HEK293T (cell line): ENCODE measurements around the gene POLR1G.
A peak's percentile ranks its signal among the peaks of the same experiment; 100 is the strongest.

Experiments used
- CTCF ChIA-PET: fragments of 350-600 bp; formaldehyde crosslinking; extraction: SDS; loops from one replicate; lab custom pipeline; 2021; ENCODE audit warnings: antibody characterized with exemption, inconsistent platforms; lab: Yijun Ruan, JAX
- POLR2A ChIA-PET: fragments of 350-600 bp; formaldehyde crosslinking; extraction: SDS; loops from one replicate; lab custom pipeline; 2020; ENCODE audit warnings: antibody characterized with exemption, inconsistent platforms; lab: Yijun Ruan, JAX
- DNase-seq: peaks from one replicate; pipeline ENCODE4 v3.0.0; 2012; ENCODE audit warnings: mixed read lengths; ENCODE audit errors: extremely low spot score
- ARNT ChIP-seq: fragments of 450-650 bp; IDR thresholded peaks from 2 replicates; pipeline ENCODE4 v1.6.1; 2017; ENCODE audit warnings: mild to moderate bottlenecking
- BHLHE40 ChIP-seq: fragments of 450-650 bp; IDR thresholded peaks from 2 replicates; pipeline ENCODE4 v1.6.1; 2016; ENCODE audit warnings: mild to moderate bottlenecking, moderate library complexity, borderline replicate concordance
- CTBP1 ChIP-seq: fragments of 450-650 bp; IDR thresholded peaks from 2 replicates; pipeline ENCODE4 v1.6.1; 2016; ENCODE audit warnings: borderline replicate concordance
- ELF4 ChIP-seq: fragments of 450-650 bp; IDR thresholded peaks from 2 replicates; pipeline ENCODE4 v1.6.1; 2017; ENCODE audit warnings: antibody characterized with exemption
- FOXA1 ChIP-seq: fragments of 450-650 bp; IDR thresholded peaks from 2 replicates; pipeline ENCODE4 v1.6.1; 2016; ENCODE audit warnings: mild to moderate bottlenecking
- FOXK2 ChIP-seq: fragments of 450-650 bp; IDR thresholded peaks from 2 replicates; pipeline ENCODE4 v1.6.1; 2016; ENCODE audit warnings: mild to moderate bottlenecking
- FOXM1 ChIP-seq: fragments of 450-650 bp; IDR thresholded peaks from 2 replicates; pipeline ENCODE4 v1.6.1; 2017; ENCODE audit warnings: mild to moderate bottlenecking, borderline replicate concordance
- HDGF ChIP-seq: fragments of 450-650 bp; IDR thresholded peaks from 2 replicates; pipeline ENCODE4 v1.6.1; 2017; ENCODE audit warnings: antibody characterized with exemption, borderline replicate concordance
- L3MBTL2 ChIP-seq: fragments of 450-650 bp; conservative IDR thresholded peaks from 2 replicates; pipeline ENCODE4 v1.6.1; 2016; ENCODE audit warnings: mild to moderate bottlenecking
- LEF1 ChIP-seq: fragments of 450-650 bp; IDR thresholded peaks from 2 replicates; pipeline ENCODE4 v1.6.1; 2017; ENCODE audit warnings: mild to moderate bottlenecking, borderline replicate concordance
- NFRKB ChIP-seq: fragments of 450-650 bp; IDR thresholded peaks from 2 replicates; pipeline ENCODE4 v1.6.1; 2016; ENCODE audit warnings: mild to moderate bottlenecking, moderate library complexity
- PKNOX1 ChIP-seq: fragments of 450-650 bp; IDR thresholded peaks from 2 replicates; pipeline ENCODE4 v1.6.1; 2016
- SP1 ChIP-seq: fragments of 450-650 bp; IDR thresholded peaks from 2 replicates; pipeline ENCODE4 v1.6.1; 2017
- SUZ12 ChIP-seq: fragments of 450-650 bp; IDR thresholded peaks from 2 replicates; pipeline ENCODE4 v1.6.1; 2016; ENCODE audit warnings: mild to moderate bottlenecking
- TARDBP ChIP-seq: fragments of 450-650 bp; IDR thresholded peaks from 2 replicates; pipeline ENCODE4 v1.6.1; 2016
- ZNF384 ChIP-seq: fragments of 450-650 bp; IDR thresholded peaks from 2 replicates; pipeline ENCODE4 v1.6.1; 2016

The POLR1G gene

DNA sequence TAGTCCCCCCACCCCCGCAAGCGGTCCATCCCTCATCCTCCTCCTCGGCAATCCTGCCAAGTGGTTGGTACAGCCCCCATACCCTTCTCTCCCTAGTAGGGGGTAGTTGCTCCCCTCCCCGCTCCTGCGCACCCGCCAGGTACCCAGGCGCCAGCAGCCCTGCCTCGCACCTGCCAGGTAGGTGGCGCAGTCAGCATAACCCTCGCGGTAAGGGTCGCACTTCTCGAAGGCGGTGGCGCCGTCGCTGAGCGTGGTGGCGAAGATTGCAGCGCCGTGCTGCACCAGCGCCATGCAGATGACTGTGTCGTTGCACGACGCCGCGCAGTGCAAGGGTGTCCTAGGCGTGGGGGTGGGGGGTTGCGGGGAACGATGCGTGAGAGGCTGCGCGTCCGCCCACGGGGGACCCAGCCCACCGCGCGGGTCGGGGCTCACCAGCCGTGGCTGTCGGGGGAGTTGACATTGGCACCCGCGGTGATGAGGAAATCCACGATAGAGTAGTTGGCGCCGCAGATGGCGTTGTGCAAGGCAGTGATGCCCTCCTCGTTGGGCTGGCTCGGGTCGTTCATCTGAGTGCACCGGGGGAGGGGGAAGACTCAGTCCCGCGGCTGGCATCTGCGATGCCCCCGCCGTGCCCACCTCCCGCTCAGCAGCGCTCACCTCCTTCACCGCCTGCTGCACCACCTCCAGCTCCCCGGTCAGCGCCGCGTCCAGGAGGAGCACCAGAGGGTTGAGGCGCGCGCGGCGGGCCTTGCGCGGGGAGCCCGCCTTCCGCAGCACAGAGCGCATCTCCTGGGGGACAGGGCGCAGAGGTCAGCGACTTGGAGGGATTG lies 20.8 kb upstream of the POLR1G start:
- ChIA-PET POLR2A (no interaction called here), CTCF (no interaction called here)
- DNase-seq, result no peak
- TF ChIP-seq L3MBTL2 (no peak), ZNF384 (no peak), FOXK2 (no peak), TARDBP (no peak), ELF4 (no peak), SP1 (no peak), LEF1 (no peak), BHLHE40 (no peak), ARNT (no peak), NFRKB (no peak), FOXA1 (no peak), FOXM1 (no peak), PKNOX1 (no peak)

GRCh38 chr19:45391346-45391745 lies 15.1 kb upstream of the POLR1G start:
- ChIA-PET POLR2A (interaction anchor here (2.2 kb wide), 1 partner anchor 13 kb away, joined by 7 read pairs; the partner anchor contains the start of gene PPP1R13L), CTCF (interaction anchor here (1.1 kb wide), 1 partner anchor 10 kb away, joined by 5 read pairs; no protein-coding TSS in a partner anchor)
- TF ChIP-seq SUZ12 (no peak), LEF1 (no peak), TARDBP (no peak)
- peak; percentile 58 for DNase-seq

DNA sequence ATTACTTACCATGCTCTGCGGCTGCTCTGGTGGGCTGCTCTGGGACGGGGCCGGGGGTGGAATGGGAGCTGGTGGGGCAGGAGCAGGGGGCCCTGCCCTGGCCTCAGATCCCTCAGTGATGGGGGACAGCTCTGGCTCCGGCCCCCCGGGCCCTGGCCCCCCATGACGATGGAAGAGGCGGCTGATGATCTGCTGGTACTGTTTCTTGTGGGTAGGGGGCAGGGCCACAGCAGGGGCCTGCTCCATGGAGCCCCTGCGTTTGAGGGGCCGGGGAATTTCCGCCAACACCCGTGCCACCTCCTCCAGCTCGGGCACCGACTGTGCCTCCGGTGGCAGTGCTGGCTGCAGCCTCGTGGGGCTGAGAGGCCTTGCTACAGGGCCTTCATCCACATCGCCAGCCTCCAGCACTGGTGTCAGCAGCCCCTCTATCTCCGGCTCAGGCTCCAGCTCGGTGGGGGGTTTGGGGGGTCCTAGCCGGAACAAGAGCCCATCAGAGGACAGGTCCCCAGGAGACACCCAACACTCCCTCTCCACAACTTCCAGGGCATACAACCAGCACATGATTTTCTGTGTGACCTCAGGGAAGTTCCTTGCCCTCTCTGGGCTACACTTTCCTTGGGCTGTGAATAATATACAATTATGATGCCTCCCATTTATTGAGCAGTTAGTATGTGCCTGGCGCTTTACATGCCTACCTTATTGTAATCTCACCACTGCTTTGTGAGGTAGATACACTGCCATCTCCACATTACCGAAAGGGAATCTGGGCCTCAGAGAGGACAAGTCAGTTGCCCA lies 14.4 kb upstream of the POLR1G start:
- CTCF ChIA-PET, result no interaction called here

DNA sequence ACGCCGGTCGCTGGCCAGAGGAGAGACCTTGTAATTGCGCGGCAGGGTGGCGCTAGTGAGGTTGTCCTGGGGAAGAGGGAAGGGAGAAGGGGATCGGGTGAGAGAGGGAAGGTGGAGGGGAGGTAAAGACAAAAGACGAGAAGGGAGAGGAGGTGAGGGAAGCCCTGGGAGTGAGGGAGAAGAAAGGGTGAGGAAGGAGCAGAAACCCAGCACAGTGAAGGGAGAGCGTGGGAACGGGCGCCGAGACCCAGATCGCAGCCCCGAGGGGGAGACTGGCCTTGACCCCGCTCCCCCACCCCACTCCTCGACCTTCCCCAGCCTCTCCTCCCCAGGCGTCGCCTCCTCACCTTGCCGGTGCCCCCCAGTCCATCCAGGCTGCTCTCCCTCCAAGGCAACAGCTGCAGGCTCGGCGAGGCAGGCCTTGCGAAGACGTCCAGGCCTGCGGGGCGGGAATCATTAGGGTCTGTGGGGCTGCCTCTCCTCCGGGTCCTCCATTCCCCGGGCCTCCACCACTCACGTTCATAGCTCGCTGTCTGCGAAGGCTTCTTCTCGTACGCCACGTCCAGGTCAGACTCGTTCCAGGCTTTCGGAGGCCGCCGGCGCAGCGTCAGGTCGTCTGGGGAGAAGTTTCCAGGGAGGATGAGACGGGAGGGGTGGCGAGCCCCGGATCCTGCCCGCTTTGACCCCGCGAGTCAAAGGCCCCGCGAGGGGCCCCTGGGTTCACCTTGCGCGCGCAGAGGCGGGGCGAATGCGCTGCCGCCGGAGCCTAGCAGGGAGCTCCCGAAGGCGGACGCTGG lies 10.4 kb upstream of the POLR1G start:
- ChIA-PET CTCF (no interaction called here), POLR2A (no interaction called here)
- no peak for DNase-seq
- TF ChIP-seq FOXM1 (no peak), ZNF384 (no peak), HDGF (no peak), ARNT (no peak), SP1 (no peak), PKNOX1 (no peak), CTBP1 (no peak), L3MBTL2 (no peak)

More for the DNA sequence above, 14.4 kb upstream of the POLR1G start:
- DNase-seq, result no peak
- POLR2A ChIA-PET, result interaction anchor here (2.2 kb wide), 1 partner anchor 12 kb away, joined by 7 read pairs; the partner anchor contains the start of gene PPP1R13L
- TF ChIP-seq FOXK2, result no peak
- TF ChIP-seq ZNF384, result no peak
- no peak for TF ChIP-seq FOXA1
- TF ChIP-seq BHLHE40, result no peak
- TF ChIP-seq CTBP1, result no peak
- TF ChIP-seq SUZ12, result no peak
- TF ChIP-seq FOXM1, result no peak
- TF ChIP-seq ARNT, result no peak
- TF ChIP-seq NFRKB, result no peak
- no peak for TF ChIP-seq LEF1
- TF ChIP-seq L3MBTL2, result no peak
- TF ChIP-seq SP1, result no peak
- no peak for TF ChIP-seq PKNOX1
- no peak for TF ChIP-seq TARDBP
- TF ChIP-seq ELF4, result no peak
- no peak for TF ChIP-seq HDGF

GRCh38 chr19:45400192-45400591 lies 6.3 kb upstream of the POLR1G start:
- ChIA-PET CTCF (no interaction called here), POLR2A (no interaction called here)
- DNase-seq, result no peak
- TF ChIP-seq L3MBTL2 (no peak), FOXA1 (no peak), ARNT (no peak), CTBP1 (no peak), ZNF384 (no peak), SUZ12 (no peak), SP1 (no peak), HDGF (no peak), NFRKB (no peak), PKNOX1 (no peak), ELF4 (no peak), LEF1 (no peak), FOXK2 (no peak)
